A549 (cell line): ENCODE results near the gene DYRK4. TPM values are rescaled to one million over a fixed set of nuclear protein-coding genes. Genes with fewer than 3 reads are reported as not detected.

Source experiments
- ATAC-seq, 2 experiments: fragments of 200-7000 bp in 1 of 2; fragments of >200 bp in 1 of 2; cut with Nextera tagmentation in 1 of 2; cut with Tn5 transposase in 1 of 2; 3 replicates each; pipeline versions ENCODE4 v1.8.0 to v1.9.1; 2018 to 2020; ENCODE audit warnings: mild to moderate bottlenecking in 1 of 2, moderate library complexity in 1 of 2
- CTCF ChIA-PET: fragments of 300-600 bp; sonication (Branson Sonifier 250); formaldehyde crosslinking; extraction: SDS; loops from one replicate; lab custom pipeline; 2021; ENCODE audit warnings: antibody characterized with exemption, inconsistent platforms; lab: Yijun Ruan, JAX
- POLR2A ChIA-PET: fragments of 350-600 bp; formaldehyde crosslinking; extraction: SDS; loops from one replicate; lab custom pipeline; 2021; ENCODE audit warnings: antibody characterized with exemption, inconsistent platforms; lab: Yijun Ruan, JAX
- DNase-seq, 2 experiments: peaks; one replicate each; pipeline versions ENCODE4 v3.0.0 to v3.0.0-alpha.2; 2011 to 2016; ENCODE audit warnings: low read depth in 1 of 2, low spot score in 1 of 2
- FAIRE-seq: peaks from 2 replicates; lab custom pipeline; 2011; peaks lifted over from hg19 to GRCh38; lab: Jason Lieb, UNC
- H3K27ac ChIP-seq, 2 experiments: fragments of >200 bp; sonication (Bioruptor Twin); formaldehyde crosslinking; 3 replicates each; pipeline ENCODE4 v1.5.1; 2016 to 2017
- H3K4me1 ChIP-seq: fragments of >200 bp; sonication (Bioruptor Twin); formaldehyde crosslinking; 3 replicates; pipeline ENCODE4 v1.6.1; 2016
- H3K4me2 ChIP-seq: fragments of >200 bp; sonication (Bioruptor Twin); formaldehyde crosslinking; 3 replicates; pipeline ENCODE4 v1.6.1; 2016
- H3K4me3 ChIP-seq: fragments of >200 bp; sonication (Bioruptor Twin); formaldehyde crosslinking; 3 replicates; pipeline ENCODE4 v1.5.1; 2016
- H3K9me3 ChIP-seq: fragments of >200 bp; sonication (Bioruptor Twin); formaldehyde crosslinking; 3 replicates; pipeline ENCODE4 v1.6.1; 2016
- CBX8 ChIP-seq: fragments of 200-600 bp; sonication (generic); IDR thresholded peaks from 2 replicates; pipeline ENCODE4 v1.6.1; 2016
- CHD2 ChIP-seq: fragments of 150-350 bp; IDR thresholded peaks from 2 replicates; pipeline ENCODE4 v1.6.1; 2014; ENCODE audit warnings: low read length; ENCODE audit not compliant: partially characterized antibody
- CHD4 ChIP-seq: fragments of 200-600 bp; sonication (generic); IDR thresholded peaks from 2 replicates; pipeline ENCODE4 v1.6.1; 2016; ENCODE audit warnings: antibody characterized with exemption, mild to moderate bottlenecking, borderline replicate concordance
- E2F6 ChIP-seq: IDR thresholded peaks from 2 replicates; pipeline ENCODE4 v1.6.1; 2012; ENCODE audit warnings: low read depth, borderline replicate concordance
- ELK1 ChIP-seq: fragments of 150-350 bp; IDR thresholded peaks from 2 replicates; pipeline ENCODE4 v1.6.1; 2014; ENCODE audit warnings: low read depth, mild to moderate bottlenecking, low read length
- EP300 ChIP-seq, 2 experiments: fragments of >200 bp; sonication (Bioruptor Twin); formaldehyde crosslinking; IDR thresholded peaks; 2 replicates in 1 of 2; 3 replicates in 1 of 2; pipeline ENCODE4 v1.6.1; 2016 to 2017
- HEYL ChIP-seq: fragments of 250-450 bp; sonication (Bioruptor Pico); IDR thresholded peaks from 2 replicates; pipeline ENCODE4 v1.8.0; 2021; ENCODE audit warnings: mild to moderate bottlenecking, moderate library complexity
- HOXA7 ChIP-seq: fragments of 250-450 bp; sonication (Bioruptor Pico); IDR thresholded peaks from 2 replicates; pipeline ENCODE4 v1.5.0; 2020; ENCODE audit warnings: mild to moderate bottlenecking, moderate library complexity
- HOXB13 ChIP-seq: fragments of 250-450 bp; sonication (Bioruptor Pico); IDR thresholded peaks from 2 replicates; pipeline ENCODE4 v1.5.0; 2020; ENCODE audit warnings: low read depth, mild to moderate bottlenecking, moderate library complexity
- HOXB5 ChIP-seq: fragments of 250-450 bp; sonication (Bioruptor Pico); IDR thresholded peaks from 2 replicates; pipeline ENCODE4 v1.5.0; 2020; ENCODE audit warnings: mild to moderate bottlenecking, moderate library complexity
- KDM1A ChIP-seq: fragments of 200-600 bp; sonication (generic); IDR thresholded peaks from 2 replicates; pipeline ENCODE4 v1.6.1; 2016; ENCODE audit warnings: low read depth, mild to moderate bottlenecking
- MAZ ChIP-seq: fragments of 150-350 bp; IDR thresholded peaks from 2 replicates; pipeline ENCODE4 v1.6.1; 2014; ENCODE audit warnings: antibody characterized with exemption, low read depth, low read length, borderline replicate concordance
- MYC ChIP-seq: IDR thresholded peaks from 2 replicates; pipeline ENCODE4 v1.6.1; 2012; ENCODE audit warnings: mild to moderate bottlenecking, inconsistent platforms, low read length, improper control_type of control experiment, borderline replicate concordance
- NPAS2 ChIP-seq: fragments of 250-450 bp; sonication (Bioruptor Pico); IDR thresholded peaks from 2 replicates; pipeline ENCODE4 v1.8.0; 2022; ENCODE audit warnings: mild to moderate bottlenecking, moderate library complexity, borderline replicate concordance
- PHF8 ChIP-seq: fragments of 200-600 bp; sonication (generic); IDR thresholded peaks from 2 replicates; pipeline ENCODE4 v1.6.1; 2016; ENCODE audit warnings: low read depth, mild to moderate bottlenecking, antibody characterized with exemption, moderate library complexity, borderline replicate concordance
- POLR2A ChIP-seq: IDR thresholded peaks from 2 replicates; pipeline ENCODE4 v1.6.1; 2012; ENCODE audit warnings: mild to moderate bottlenecking, low read length
- RFX5 ChIP-seq: fragments of 450-650 bp; IDR thresholded peaks from 2 replicates; pipeline ENCODE4 v1.7.1; 2014; ENCODE audit warnings: antibody characterized with exemption, mild to moderate bottlenecking, moderate library complexity
- SREBF2 ChIP-seq: fragments of 450-650 bp; IDR thresholded peaks from 2 replicates; pipeline ENCODE4 v1.6.1; 2014; ENCODE audit warnings: mild to moderate bottlenecking, moderate library complexity
- USF2 ChIP-seq: fragments of 450-650 bp; IDR thresholded peaks from 2 replicates; pipeline ENCODE4 v1.6.1; 2014; ENCODE audit warnings: antibody characterized with exemption
- ZFP36 ChIP-seq: fragments of 450-650 bp; IDR thresholded peaks from 2 replicates; pipeline ENCODE4 v1.6.1; 2014; ENCODE audit warnings: borderline replicate concordance; ENCODE audit not compliant: partially characterized antibody
- ZNF302 ChIP-seq: fragments of 250-450 bp; sonication (Bioruptor Pico); IDR thresholded peaks from 2 replicates; pipeline ENCODE4 v1.9.0; 2021; ENCODE audit warnings: inconsistent platforms, mild to moderate bottlenecking, moderate library complexity
- ZSCAN20 ChIP-seq: fragments of 250-450 bp; sonication (Bioruptor Pico); IDR thresholded peaks from 2 replicates; pipeline ENCODE4 v1.8.0; 2022; ENCODE audit warnings: mild to moderate bottlenecking, moderate library complexity
- WGBS: methylation state at CpG from one replicate; pipeline ENCODE4 v1.1.6; 2017; ENCODE audit errors: missing lambda C conversion rate; 5-methylcytosine and 5-hydroxymethylcytosine counted together
- polyA plus RNA-seq, 4 experiments: library from polyadenylated mRNA; depleted of rRNA in 3 of 4; stranded (reverse); fragments of >200 nt; fragmentation: RNase III in 1 of 4; extraction: RNeasy Plus Mini Kit Qiagen cat#74134 plus additional on column Dnase treatment in 1 of 4; gene quantifications; 2 replicates in 3 of 4; 3 replicates in 1 of 4; pipeline ENCODE4 v1.2.3, GENCODE V29; 2011 to 2017

The DYRK4 gene
- polyA plus RNA-seq, 2 of the 4 experiments (the other 2 are of a cell fraction), result 40.3 to 84.5 TPM

- no peak for TF ChIP-seq CHD4
- TF ChIP-seq, all 56 proteins: peak for 0
Measured at GRCh38 chr12:4643747-4644146, 81.7 kb downstream of the DYRK4 start (continued).

- FAIRE-seq (no peak), DNase-seq (no peak), ATAC-seq (no peak)
- H3K27ac ChIP-seq, result no peak overlapping the region
- peaks cover 8% of the 10 kb centered on the region; the same call in 2 of the 3 replicates for H3K4me1 ChIP-seq
- H3K4me2 ChIP-seq, result no peak overlapping the region
- WGBS, result 79% methylated on average over 1 of the region's 1 CpG
- CTCF ChIA-PET, result no interaction called here
- no peaks in the 10 kb centered on the region for H3K9me3 ChIP-seq
- TF ChIP-seq RFX5 (no peak), HEYL (CRISPR knock-in tag) (no peak), USF2 (no peak), MAZ (no peak), E2F6 (no peak), EP300 (IDR thresholded peaks at IDR 0.05) (no peak), KDM1A (no peak), HOXA7 (CRISPR knock-in tag) (no peak), PHF8 (no peak), POLR2A (no peak), ZSCAN20 (CRISPR knock-in tag) (no peak)
- no peak overlapping the region for H3K4me3 ChIP-seq
- POLR2A ChIA-PET, result no interaction called here
Measured at GRCh38 chr12:4645023-4645422, 83.0 kb downstream of the DYRK4 start.

- DNase-seq (no peak), FAIRE-seq (no peak), ATAC-seq (no peak)
- H3K4me3 ChIP-seq, result peak overlapping the region; percentile 75
- POLR2A ChIA-PET, result interaction anchor here (0.7 to 0.8 kb wide), 2 partner anchors 8 to 115 kb away, joined by 3 read pairs; no protein-coding TSS in a partner anchor
- TF ChIP-seq CHD2 (no peak), ELK1 (no peak), HEYL (CRISPR knock-in tag) (no peak), ZNF302 (CRISPR knock-in tag) (no peak), MYC (no peak), HOXB5 (CRISPR knock-in tag) (no peak), CBX8 (no peak), SREBF2 (no peak), HOXB13 (CRISPR knock-in tag) (no peak), NPAS2 (CRISPR knock-in tag) (no peak), ZFP36 (no peak)
- CTCF ChIA-PET, result interaction anchor here (0.7 to 1.3 kb wide), 2 partner anchors 10 to 43 kb away, joined by 3 to 6 read pairs; no protein-coding TSS in a partner anchor
- no peaks in the 10 kb centered on the region for H3K9me3 ChIP-seq
- H3K4me2 ChIP-seq, result peak overlapping the region; percentile 94
- WGBS, result 53% methylated on average over 4 of the region's 4 CpGs
- peaks cover 13% of the 10 kb centered on the region; the same call in 2 of the 3 replicates for H3K4me1 ChIP-seq
- H3K27ac ChIP-seq, result peak overlapping the region; percentile 84 to 86
Measured at GRCh38 chr12:4648104-4648500, 86.1 kb downstream of the DYRK4 start.
